ENCODE results near the gene MED14.

Gene MED14

GRCh38 chrX:40603446-40603845 is 131.9 kb downstream of the MED14 start:
- no peak for TF ChIP-seq CTBP1 (IDR thresholded peaks at IDR 0.05; ENCODE audit: borderline replicate concordance)
- no peak for TF ChIP-seq ELF4 (IDR thresholded peaks at IDR 0.05)
- no peak for TF ChIP-seq SUZ12 (IDR thresholded peaks at IDR 0.05)
- no peak for TF ChIP-seq ZNF384 (IDR thresholded peaks at IDR 0.05)
- no peak for TF ChIP-seq ARNT (IDR thresholded peaks at IDR 0.05)
- no peak for TF ChIP-seq NFRKB (IDR thresholded peaks at IDR 0.05)
- TF ChIP-seq TARDBP (IDR thresholded peaks at IDR 0.05) = no peak
- POLR2A ChIA-PET = interaction anchor here (1.2 kb wide), 1 partner anchor 23 kb away, joined by 3 read pairs; the partner anchor contains the start of gene ATP6AP2
- CTCF ChIA-PET = interaction anchor here (1.0 kb wide), 1 partner anchor 191 kb away, joined by 4 read pairs; no protein-coding TSS in a partner anchor
- no peak for DNase-seq (ENCODE audit: extremely low spot score)

Data from HEK293T (cell line).